Endodermal cell (in vitro differentiated cells): ENCODE measurements around the gene LATS2. TPM values are rescaled to one million over a fixed set of nuclear protein-coding genes. Genes with fewer than 3 reads are reported as not detected.
"Not testable (repeated sequence)": the region's sequence is repeated elsewhere in the genome, so short reads cannot be mapped to it uniquely, and the experiment has no call there.

Source experiments
- DNase-seq: peaks from one replicate; pipeline ENCODE4 v3.0.0-alpha.2; 2017
- H3K27ac ChIP-seq: 2 replicates; pipeline ENCODE4 v1.5.1; 2013; ENCODE audit warnings: mild to moderate bottlenecking, low read depth, low read length, moderate library complexity
- H3K27me3 ChIP-seq: 2 replicates; pipeline ENCODE4 v1.6.1; 2013; ENCODE audit warnings: mild to moderate bottlenecking, low read length, moderate library complexity; ENCODE audit not compliant: insufficient read depth, control insufficient read depth, poor library complexity, severe bottlenecking
- H3K36me3 ChIP-seq: 2 replicates; pipeline ENCODE4 v1.7.0; 2013; ENCODE audit warnings: mild to moderate bottlenecking, low read length, moderate library complexity; ENCODE audit not compliant: control insufficient read depth, insufficient read depth
- H3K4me1 ChIP-seq: one replicate; pipeline ENCODE4 v1.7.0; 2013; ENCODE audit warnings: low read length; ENCODE audit not compliant: control insufficient read depth, insufficient read depth
- H3K4me3 ChIP-seq: 2 replicates; pipeline ENCODE4 v1.5.1; 2013; ENCODE audit warnings: mild to moderate bottlenecking, low read length, moderate library complexity
- H3K9ac ChIP-seq: 2 replicates; pipeline ENCODE4 v1.6.1; 2013; ENCODE audit warnings: mild to moderate bottlenecking, low read length, moderate library complexity; ENCODE audit not compliant: poor library complexity, severe bottlenecking; ENCODE audit errors: extremely low read depth
- H3K9me3 ChIP-seq: 2 replicates; pipeline ENCODE4 v1.6.1; 2013; ENCODE audit warnings: mild to moderate bottlenecking, low read length, moderate library complexity; ENCODE audit not compliant: control insufficient read depth
- H3K27ac Mint-ChIP-seq: 2 replicates; pipeline ENCODE4 v1.8.0; 2020; ENCODE audit warnings: mixed read lengths
- H3K27me3 Mint-ChIP-seq: 2 replicates; pipeline ENCODE4 v1.8.0; 2021; ENCODE audit warnings: mild to moderate bottlenecking, mixed read lengths; ENCODE audit not compliant: insufficient read depth
- H3K36me3 Mint-ChIP-seq: 2 replicates; pipeline ENCODE4 v1.8.0; 2020; ENCODE audit warnings: low read depth, mixed read lengths
- H3K4me1 Mint-ChIP-seq: 2 replicates; pipeline ENCODE4 v1.8.0; 2020; ENCODE audit warnings: mixed read lengths
- H3K4me3 Mint-ChIP-seq: 2 replicates; pipeline ENCODE4 v1.8.0; 2020; ENCODE audit warnings: mild to moderate bottlenecking, moderate library complexity, mixed read lengths
- H3K9me3 Mint-ChIP-seq: 2 replicates; pipeline ENCODE4 v1.8.0; 2020; ENCODE audit warnings: mild to moderate bottlenecking, mixed read lengths
- WGBS, 2 experiments: methylation state at CpG; one replicate each; pipeline versions ENCODE4 v1.1.5 to v1.1.7; 2013; ENCODE audit warnings: missing lambda C conversion rate in 2 of 2, mixed read lengths in 1 of 2; ENCODE audit not compliant: insufficient coverage in 1 of 2, insufficient read length in 1 of 2; 5-methylcytosine and 5-hydroxymethylcytosine counted together
- total RNA-seq, 2 donors: library from RNA; stranded (reverse); fragmentation: NEBNext Ultra II Directional in 1 of 2; extraction: Animal tissue kit (Norgen Biotek cat#: 25700) in 1 of 2; gene quantifications; 2 replicates in 1 of 2; 3 replicates in 1 of 2; pipeline ENCODE4 v1.2.1, GENCODE V29; 2021
- TF ChIP-seq, protein P1 (sequence below): fragments of 200-600 bp; sonication (generic); conservative IDR thresholded peaks from 2 replicates; pipeline ENCODE4 v1.5.0; 2021; ENCODE audit warnings: antibody characterized with exemption, mild to moderate bottlenecking

LATS2 gene
- total RNA-seq, 2 donors from 2014 or later: 26.2 to 35.4 TPM

DNA sequence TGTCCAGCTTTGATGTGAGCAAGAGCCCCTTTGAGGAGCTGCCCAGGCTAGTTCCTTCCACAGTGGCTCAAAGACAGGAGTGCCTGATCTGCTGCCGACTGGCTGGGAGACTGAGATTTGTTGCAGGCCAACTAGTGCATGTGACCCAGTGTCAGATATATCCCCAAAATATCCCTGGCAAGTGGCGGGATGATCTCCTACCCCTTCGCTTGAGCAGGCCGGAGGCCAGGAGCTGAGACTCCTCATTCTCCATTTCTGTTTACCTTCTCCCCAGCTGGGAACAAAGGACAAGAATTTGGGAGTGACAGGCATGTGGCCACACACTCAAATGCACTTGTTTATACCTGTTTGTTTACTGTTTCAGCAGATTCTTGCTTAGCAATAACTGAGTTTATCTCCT is 121.7 kb downstream of the LATS2 start:
- TF ChIP-seq, protein P1, sequence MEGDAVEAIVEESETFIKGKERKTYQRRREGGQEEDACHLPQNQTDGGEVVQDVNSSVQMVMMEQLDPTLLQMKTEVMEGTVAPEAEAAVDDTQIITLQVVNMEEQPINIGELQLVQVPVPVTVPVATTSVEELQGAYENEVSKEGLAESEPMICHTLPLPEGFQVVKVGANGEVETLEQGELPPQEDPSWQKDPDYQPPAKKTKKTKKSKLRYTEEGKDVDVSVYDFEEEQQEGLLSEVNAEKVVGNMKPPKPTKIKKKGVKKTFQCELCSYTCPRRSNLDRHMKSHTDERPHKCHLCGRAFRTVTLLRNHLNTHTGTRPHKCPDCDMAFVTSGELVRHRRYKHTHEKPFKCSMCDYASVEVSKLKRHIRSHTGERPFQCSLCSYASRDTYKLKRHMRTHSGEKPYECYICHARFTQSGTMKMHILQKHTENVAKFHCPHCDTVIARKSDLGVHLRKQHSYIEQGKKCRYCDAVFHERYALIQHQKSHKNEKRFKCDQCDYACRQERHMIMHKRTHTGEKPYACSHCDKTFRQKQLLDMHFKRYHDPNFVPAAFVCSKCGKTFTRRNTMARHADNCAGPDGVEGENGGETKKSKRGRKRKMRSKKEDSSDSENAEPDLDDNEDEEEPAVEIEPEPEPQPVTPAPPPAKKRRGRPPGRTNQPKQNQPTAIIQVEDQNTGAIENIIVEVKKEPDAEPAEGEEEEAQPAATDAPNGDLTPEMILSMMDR: no peak
- Histone ChIP-seq H3K27me3 (no peaks in the 10 kb centered on the region), H3K4me3 (no peak overlapping the region), H3K9me3 (no peaks in the 10 kb centered on the region), H3K9ac (no peak overlapping the region), H3K36me3 (no peaks in the 10 kb centered on the region), H3K27ac (no peak overlapping the region), H3K4me1 (peaks cover 5% of the 10 kb centered on the region)
- WGBS, 2 experiments: 78 to 80% methylated on average over 1 to 4 of the region's 4 CpGs
- DNase-seq: peak; percentile 65
- peaks cover 21% of the 10 kb centered on the region for H3K4me1 Mint-ChIP-seq
- no peaks in the 10 kb centered on the region for H3K9me3 Mint-ChIP-seq
- peak overlapping the region; percentile 70 for H3K27ac Mint-ChIP-seq
- H3K4me3 Mint-ChIP-seq: no peak overlapping the region
- peaks cover 2% of the 10 kb centered on the region for H3K27me3 Mint-ChIP-seq
- H3K36me3 Mint-ChIP-seq: no peaks in the 10 kb centered on the region

DNA sequence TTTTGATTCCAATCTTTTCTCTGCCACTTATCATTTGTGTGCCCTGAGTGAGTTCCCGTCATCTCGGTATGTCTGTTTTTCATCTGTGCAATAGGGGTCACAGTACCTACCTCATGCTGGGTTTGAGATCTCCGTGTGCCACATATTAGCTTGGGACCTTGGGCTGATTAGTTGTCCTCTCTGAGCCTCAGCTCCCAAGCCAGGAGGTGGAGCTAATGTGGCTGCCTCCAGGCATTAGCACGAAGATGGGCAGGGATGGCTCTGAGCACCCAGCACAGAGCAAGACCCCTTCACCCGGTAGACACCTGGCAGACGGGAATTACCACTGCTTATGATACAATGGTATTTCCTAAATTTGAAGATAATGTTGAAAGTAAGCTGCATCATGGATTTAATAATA is 123.1 kb downstream of the LATS2 start:
- Mint-ChIP-seq H3K36me3 (no peaks in the 10 kb centered on the region), H3K27me3 (no peaks in the 10 kb centered on the region), H3K27ac (no peak overlapping the region), H3K4me1 (peaks cover 17% of the 10 kb centered on the region), H3K9me3 (no peaks in the 10 kb centered on the region), H3K4me3 (no peak overlapping the region)
- H3K27me3 ChIP-seq: no peaks in the 10 kb centered on the region
- H3K36me3 ChIP-seq: no peaks in the 10 kb centered on the region
- H3K4me3 ChIP-seq: no peak overlapping the region
- H3K9me3 ChIP-seq: no peaks in the 10 kb centered on the region
- WGBS, 2 experiments: 85 to 89% methylated on average over 6 of the region's 6 CpGs
- no peak overlapping the region for H3K27ac ChIP-seq
- peaks cover 5% of the 10 kb centered on the region for H3K4me1 ChIP-seq
- no peak for DNase-seq
- TF ChIP-seq, protein P1: peak; percentile 15
- no peak overlapping the region for H3K9ac ChIP-seq

GRCh38 chr13:20927596-20928257 is 133.7 kb downstream of the LATS2 start:
- TF ChIP-seq, protein P1: no peak
- H3K9me3 Mint-ChIP-seq: no peaks in the 10 kb centered on the region
- Histone ChIP-seq H3K9me3 (no peaks in the 10 kb centered on the region), H3K9ac (no peak overlapping the region), H3K4me1 (no peaks in the 10 kb centered on the region), H3K27me3 (no peaks in the 10 kb centered on the region), H3K27ac (no peak overlapping the region), H3K36me3 (no peaks in the 10 kb centered on the region), H3K4me3 (no peak overlapping the region)
- H3K4me3 Mint-ChIP-seq: no peak overlapping the region
- DNase-seq: no peak
- H3K27ac Mint-ChIP-seq: no peak overlapping the region
- 86 to 88% methylated on average over 1 to 3 of the region's 4 CpGs for WGBS, 2 experiments
- no peaks in the 10 kb centered on the region for H3K36me3 Mint-ChIP-seq
- H3K4me1 Mint-ChIP-seq: peaks cover 1% of the 10 kb centered on the region
- H3K27me3 Mint-ChIP-seq: no peaks in the 10 kb centered on the region

- not testable (repeated sequence) for H3K36me3 Mint-ChIP-seq
- WGBS, 2 experiments: 78 to 80% methylated on average over 9 to 13 of the region's 13 CpGs
Observed at GRCh38 chr13:20925395-20925790, 136.0 kb downstream of the LATS2 start.

More at GRCh38 chr13:20925395-20925790, 136.0 kb downstream of the LATS2 start:
- not testable (repeated sequence) for H3K27ac ChIP-seq, DNase-seq, H3K4me3 Mint-ChIP-seq, H3K9ac ChIP-seq, H3K4me1 ChIP-seq, H3K9me3 ChIP-seq, H3K36me3 ChIP-seq, H3K4me3 ChIP-seq, H3K9me3 Mint-ChIP-seq, H3K27me3 ChIP-seq, H3K4me1 Mint-ChIP-seq, H3K27me3 Mint-ChIP-seq, H3K27ac Mint-ChIP-seq
